GM12878 (cell line): ENCODE measurements around the gene LSM14A. TPM values are rescaled to one million over a fixed set of nuclear protein-coding genes. Genes with fewer than 3 reads are reported as not detected.

ENCODE experiments used
- ATAC-seq: fragments of 200-7000 bp; cut with Tn5 transposase; 3 replicates; pipeline ENCODE4 v1.9.1; 2020; ENCODE audit warnings: mild to moderate bottlenecking, moderate library complexity
- BruUV-seq: library from RNA; stranded (reverse); fragments of 400-500 nt; replicated peaks from 2 replicates; lab custom pipeline; 2021; lab: Mats Ljungman, UMichigan
- CTCF ChIA-PET: fragments of 300-600 bp; sonication (Branson Sonifier 250); formaldehyde crosslinking; extraction: SDS; loops from one replicate; lab custom pipeline; 2021; ENCODE audit warnings: inconsistent platforms; lab: Yijun Ruan, JAX
- POLR2A ChIA-PET: fragments of 350-600 bp; formaldehyde crosslinking; extraction: SDS; loops from one replicate; lab custom pipeline; 2021; ENCODE audit warnings: inconsistent platforms; lab: Charles Lee
- RAD21 ChIA-PET: fragments of 300-600 bp; sonication (Branson Sonifier 250); formaldehyde crosslinking; loops from one replicate; lab custom pipeline; 2023; ENCODE audit warnings: antibody characterized with exemption; ENCODE audit not compliant: unreplicated experiment; lab: Charles Lee
- SMC1A ChIA-PET: fragments of 300-600 bp; sonication (Branson Sonifier 250); formaldehyde crosslinking; loops from one replicate; lab custom pipeline; 2023; ENCODE audit not compliant: unreplicated experiment, uncharacterized antibody; lab: Charles Lee
- DNase-seq: peaks from one replicate; pipeline ENCODE4 v3.0.0-alpha.2; 2011; ENCODE audit warnings: low read depth, low spot score
- FAIRE-seq: peaks from 3 replicates; lab custom pipeline; 2011; peaks lifted over from hg19 to GRCh38; lab: Jason Lieb, UNC
- H2AFZ ChIP-seq: 2 replicates; pipeline ENCODE4 v1.6.0; 2011; ENCODE audit warnings: low read depth, low read length, control low read depth; ENCODE audit not compliant: control insufficient read depth
- H3K27ac ChIP-seq: 2 replicates; pipeline ENCODE4 v1.5.1; 2011; ENCODE audit warnings: control low read depth; ENCODE audit not compliant: control insufficient read depth, insufficient read depth
- H3K27me3 ChIP-seq, 2 experiments: replicated peaks in 1 of 2; 2 replicates each; pipeline versions ENCODE4 v1.6.0 to v1.6.1; 2011; ENCODE audit warnings: low read length in 1 of 2; ENCODE audit not compliant: control insufficient read depth in 2 of 2, insufficient read depth in 2 of 2
- H3K36me3 ChIP-seq, 2 experiments: 2 replicates each; pipeline ENCODE4 v1.5.1; 2011; ENCODE audit warnings: low read length in 1 of 2; ENCODE audit not compliant: control insufficient read depth in 2 of 2, insufficient read depth in 2 of 2
- H3K4me1 ChIP-seq: 2 replicates; pipeline ENCODE4 v1.6.1; 2011; ENCODE audit warnings: mild to moderate bottlenecking, low read length, moderate library complexity, mixed read lengths; ENCODE audit not compliant: control insufficient read depth, insufficient read depth
- H3K4me2 ChIP-seq: 2 replicates; pipeline ENCODE4 v1.6.0; 2011; ENCODE audit warnings: control low read depth; ENCODE audit not compliant: control insufficient read depth, insufficient read depth
- H3K4me3 ChIP-seq: fragments of 200-600 bp; sonication (generic); 2 replicates; pipeline ENCODE4 v1.5.1; 2016
- H3K79me2 ChIP-seq: 2 replicates; pipeline ENCODE4 v1.6.0; 2011; ENCODE audit warnings: low read length; ENCODE audit not compliant: control insufficient read depth, insufficient read depth
- H3K9ac ChIP-seq: 2 replicates; pipeline ENCODE4 v1.8.0; 2011; ENCODE audit warnings: low read length, control low read depth, mixed read lengths; ENCODE audit not compliant: control insufficient read depth, insufficient read depth
- H3K9me3 ChIP-seq: replicated peaks from 3 replicates; pipeline ENCODE4 v1.5.1; 2011; ENCODE audit warnings: mild to moderate bottlenecking, low read length; ENCODE audit not compliant: control insufficient read depth, insufficient read depth
- H4K20me1 ChIP-seq: 2 replicates; pipeline ENCODE4 v1.6.0; 2011; ENCODE audit not compliant: control insufficient read depth, insufficient read depth
- ASH2L ChIP-seq: fragments of 300-600, 200-600 bp; sonication (generic); IDR thresholded peaks from 2 replicates; pipeline ENCODE4 v1.6.1; 2017; ENCODE audit warnings: low read depth, mild to moderate bottlenecking, borderline replicate concordance
- ATF2 ChIP-seq: IDR thresholded peaks from 2 replicates; pipeline ENCODE4 v1.6.1; 2012; ENCODE audit warnings: low read length, inconsistent platforms
- BRCA1 ChIP-seq: IDR thresholded peaks from 2 replicates; pipeline ENCODE4 v1.6.1; 2011; ENCODE audit warnings: low read depth, low read length, improper control_type of control experiment
- CHD1 ChIP-seq: IDR thresholded peaks from 2 replicates; pipeline ENCODE4 v1.6.1; 2012; ENCODE audit warnings: low read depth, low read length, improper control_type of control experiment
- DPF2 ChIP-seq: fragments of 450-650 bp; IDR thresholded peaks from 2 replicates; pipeline ENCODE4 v1.6.1; 2017; ENCODE audit warnings: mild to moderate bottlenecking
- E2F8 ChIP-seq: fragments of 450-650 bp; IDR thresholded peaks from 2 replicates; pipeline ENCODE4 v1.6.1; 2018; ENCODE audit warnings: mild to moderate bottlenecking, low read depth, moderate library complexity; ENCODE audit not compliant: partially characterized antibody
- MXI1 ChIP-seq: fragments of 150-350 bp; IDR thresholded peaks from 2 replicates; pipeline ENCODE4 v1.6.1; 2011; ENCODE audit warnings: low read depth, mild to moderate bottlenecking, inconsistent platforms, low read length, improper control_type of control experiment
- NFIC ChIP-seq: IDR thresholded peaks from 2 replicates; pipeline ENCODE4 v1.6.1; 2012; ENCODE audit warnings: low read depth, mild to moderate bottlenecking, inconsistent platforms, low read length, moderate library complexity
- NR2F1 ChIP-seq: fragments of 450-650 bp; conservative IDR thresholded peaks from 2 replicates; pipeline ENCODE4 v1.6.1; 2017; ENCODE audit warnings: mild to moderate bottlenecking
- RAD21 ChIP-seq: IDR thresholded peaks from 2 replicates; pipeline ENCODE4 v1.6.1; 2011; ENCODE audit warnings: mild to moderate bottlenecking, low read depth, low read length, moderate library complexity; ENCODE audit not compliant: insufficient read depth
- RCOR1 ChIP-seq: conservative IDR thresholded peaks from 2 replicates; pipeline ENCODE4 v1.6.1; 2012; ENCODE audit warnings: low read depth, low read length, improper control_type of control experiment
- RFX5 ChIP-seq: IDR thresholded peaks from 2 replicates; pipeline ENCODE4 v1.6.1; 2011; ENCODE audit warnings: low read depth, low read length, improper control_type of control experiment
- SUPT20H ChIP-seq: IDR thresholded peaks from 2 replicates; pipeline ENCODE4 v1.6.1; 2011; ENCODE audit warnings: low read depth, mild to moderate bottlenecking, low read length, moderate library complexity, borderline replicate concordance; ENCODE audit not compliant: control insufficient read depth
- TBL1XR1 ChIP-seq: IDR thresholded peaks from 2 replicates; pipeline ENCODE4 v1.6.1; 2012; ENCODE audit warnings: low read depth, low read length, improper control_type of control experiment
- TCF7 ChIP-seq: IDR thresholded peaks from 2 replicates; pipeline ENCODE4 v1.6.1; 2014; ENCODE audit warnings: antibody characterized with exemption, borderline replicate concordance
- WGBS: methylation state at CpG from one replicate; pipeline ENCODE4 v1.1.6; 2016; ENCODE audit warnings: low lambda C conversion rate; ENCODE audit not compliant: insufficient replicate concordance, insufficient coverage; ENCODE audit errors: missing lambda C conversion rate; 5-methylcytosine and 5-hydroxymethylcytosine counted together
- in situ Hi-C: fragments of 300-500 bp; cut with MboI; formaldehyde crosslinking; loops from 9 replicates; pipeline ENCODE4 v1.14.3; 2018; ENCODE audit warnings: mixed read lengths
- intact Hi-C: fragments of 100-400 bp; cut with micrococcal nuclease; formaldehyde crosslinking; loops from one replicate; pipeline ENCODE4 v1.14.2; 2022; ENCODE audit not compliant: unreplicated experiment
- polyA plus RNA-seq, 11 experiments: library from polyadenylated mRNA; depleted of rRNA in 4 of 11; unstranded in 6 of 11; stranded (reverse) in 5 of 11; fragments of >200 nt; fragmentation: Nextera tagmentation in 4 of 11; fragmentation: Illumina TruSeq in 1 of 11; extraction: Ambion mirVana in 4 of 11; extraction: Trizol in 1 of 11; gene quantifications; 1 replicate in 1 of 11; 2 replicates in 10 of 11; pipeline versions ENCODE4 v1.2.1 to v1.2.3, GENCODE V29; 2011 to 2016; ENCODE audit warnings: inconsistent platforms in 2 of 11, missing spikeins in 2 of 11, low read depth in 1 of 11
- total RNA-seq, 4 experiments: library from RNA; depleted of rRNA in 3 of 4; stranded (reverse); fragments of >200 nt in 3 of 4; fragmentation: Illumina TruSeq in 1 of 4; extraction: Trizol in 1 of 4; gene quantifications; 2 replicates each; pipeline versions ENCODE4 v1.2.1 to v1.2.3, GENCODE V29; 2013 to 2021
- TF ChIP-seq, protein P1 (sequence below): fragments of 450-650 bp; IDR thresholded peaks from 2 replicates; pipeline ENCODE4 v1.6.1; 2018; ENCODE audit warnings: borderline replicate concordance, mild to moderate bottlenecking; ENCODE audit not compliant: partially characterized antibody
- TF ChIP-seq, protein P2 (sequence below): IDR thresholded peaks from 2 replicates; pipeline ENCODE4 v1.6.1; 2011; ENCODE audit warnings: borderline replicate concordance, low read depth, mild to moderate bottlenecking, moderate library complexity, mixed read lengths, low read length; ENCODE audit not compliant: insufficient read depth; ENCODE audit errors: extremely low read length

Gene LSM14A
- total and polyA plus RNA-seq, 10 of the 15 experiments (the other 5 are each of a cell fraction or from before 2014, with no cell fraction given), result 21.9 to 193 (median 89.4) TPM

DNA sequence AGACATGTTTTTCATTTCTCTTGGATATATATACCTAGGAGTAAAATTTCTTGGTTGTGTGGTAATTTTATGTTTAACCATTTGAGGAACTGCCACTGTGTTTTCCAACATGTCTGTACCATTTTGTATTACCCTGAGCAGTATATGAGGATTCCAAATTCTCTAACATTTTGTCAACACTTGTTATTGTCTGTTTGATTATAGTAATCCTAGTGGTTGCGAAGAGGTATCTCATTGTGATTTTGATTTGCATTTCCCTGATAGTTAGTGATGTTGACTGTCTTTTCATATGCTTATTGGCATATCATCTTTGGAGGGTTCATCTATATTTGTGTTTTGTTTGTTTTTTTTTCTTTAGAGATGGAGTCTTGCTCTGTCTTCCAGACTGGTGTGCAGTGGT is 103.4 kb downstream of the LSM14A start (continued):
- TF ChIP-seq NR2F1 (no peak), RFX5 (no peak), RAD21 (no peak), DPF2 (no peak), ASH2L (no peak), TBL1XR1 (no peak)
- TF ChIP-seq, protein P1, sequence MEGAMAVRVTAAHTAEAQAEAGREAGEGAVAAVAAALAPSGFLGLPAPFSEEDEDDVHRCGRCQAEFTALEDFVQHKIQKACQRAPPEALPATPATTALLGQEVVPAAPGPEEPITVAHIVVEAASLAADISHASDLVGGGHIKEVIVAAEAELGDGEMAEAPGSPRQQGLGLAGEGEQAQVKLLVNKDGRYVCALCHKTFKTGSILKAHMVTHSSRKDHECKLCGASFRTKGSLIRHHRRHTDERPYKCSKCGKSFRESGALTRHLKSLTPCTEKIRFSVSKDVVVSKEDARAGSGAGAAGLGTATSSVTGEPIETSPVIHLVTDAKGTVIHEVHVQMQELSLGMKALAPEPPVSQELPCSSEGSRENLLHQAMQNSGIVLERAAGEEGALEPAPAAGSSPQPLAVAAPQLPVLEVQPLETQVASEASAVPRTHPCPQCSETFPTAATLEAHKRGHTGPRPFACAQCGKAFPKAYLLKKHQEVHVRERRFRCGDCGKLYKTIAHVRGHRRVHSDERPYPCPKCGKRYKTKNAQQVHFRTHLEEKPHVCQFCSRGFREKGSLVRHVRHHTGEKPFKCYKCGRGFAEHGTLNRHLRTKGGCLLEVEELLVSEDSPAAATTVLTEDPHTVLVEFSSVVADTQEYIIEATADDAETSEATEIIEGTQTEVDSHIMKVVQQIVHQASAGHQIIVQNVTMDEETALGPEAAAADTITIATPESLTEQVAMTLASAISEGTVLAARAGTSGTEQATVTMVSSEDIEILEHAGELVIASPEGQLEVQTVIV, result no peak

DNA sequence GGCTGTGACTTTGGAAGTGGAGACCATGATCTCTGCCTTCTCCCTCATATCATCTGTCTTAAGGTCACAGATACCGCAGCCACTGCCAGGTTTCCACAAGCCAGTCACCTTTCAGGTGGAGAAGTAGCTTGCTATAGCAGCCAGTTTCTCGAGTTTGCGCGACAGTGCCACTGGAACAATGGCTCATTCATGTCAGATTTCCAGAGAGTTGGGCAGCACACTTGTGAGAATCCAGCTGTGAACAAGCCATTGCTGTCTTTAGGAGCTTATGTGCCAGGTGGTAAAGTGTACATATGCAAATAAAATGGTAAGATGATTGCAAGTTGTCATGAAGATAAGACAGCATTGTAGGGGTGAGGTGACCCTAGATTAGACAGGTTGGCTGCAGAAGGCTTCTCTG is 104.3 kb downstream of the LSM14A start:
- H3K4me2 ChIP-seq, result no peak overlapping the region
- FAIRE-seq, result no peak
- CTCF ChIA-PET, result no interaction called here
- TF ChIP-seq CHD1 (no peak), TCF7 (no peak), ATF2 (no peak), E2F8 (no peak), RCOR1 (no peak), NFIC (no peak), BRCA1 (no peak), SUPT20H (no peak), MXI1 (no peak)
- TF ChIP-seq, protein P2, sequence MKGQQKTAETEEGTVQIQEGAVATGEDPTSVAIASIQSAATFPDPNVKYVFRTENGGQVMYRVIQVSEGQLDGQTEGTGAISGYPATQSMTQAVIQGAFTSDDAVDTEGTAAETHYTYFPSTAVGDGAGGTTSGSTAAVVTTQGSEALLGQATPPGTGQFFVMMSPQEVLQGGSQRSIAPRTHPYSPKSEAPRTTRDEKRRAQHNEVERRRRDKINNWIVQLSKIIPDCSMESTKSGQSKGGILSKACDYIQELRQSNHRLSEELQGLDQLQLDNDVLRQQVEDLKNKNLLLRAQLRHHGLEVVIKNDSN, result no peak

More for the DNA sequence above, 104.3 kb downstream of the LSM14A start:
- SMC1A ChIA-PET, result interaction anchor here (0.7 kb wide), 1 partner anchor 41 kb away, joined by 3 read pairs; no protein-coding TSS in a partner anchor
- H3K79me2 ChIP-seq, result no peaks in the 10 kb centered on the region
- no peak overlapping the region for H3K9ac ChIP-seq
- H2AFZ ChIP-seq, result no peak overlapping the region
- in situ Hi-C loops (no loop called here), intact Hi-C loops (no loop called here)
- RAD21 ChIA-PET, result no interaction called here
- no peaks in the 10 kb centered on the region for H3K36me3 ChIP-seq
- BruUV-seq, result no TSS peak
- WGBS, result 78% methylated on average over 4 of the region's 4 CpGs
- no peaks in the 10 kb centered on the region for H3K27me3 ChIP-seq
- POLR2A ChIA-PET, result no interaction called here
- H3K27ac ChIP-seq, result no peak overlapping the region
- no peaks in the 10 kb centered on the region for H4K20me1 ChIP-seq
- H3K4me3 ChIP-seq, result no peak overlapping the region
- no peaks in the 10 kb centered on the region for H3K9me3 ChIP-seq
- no peaks in the 10 kb centered on the region for H3K4me1 ChIP-seq
- DNase-seq, result no peak
- ATAC-seq, result no peak
